ENCODE results near the gene GPR132.
"Not testable (repeated sequence)": the region's sequence is repeated elsewhere in the genome, so short reads cannot be mapped to it uniquely, and the experiment has no call there.

Gene GPR132

DNA sequence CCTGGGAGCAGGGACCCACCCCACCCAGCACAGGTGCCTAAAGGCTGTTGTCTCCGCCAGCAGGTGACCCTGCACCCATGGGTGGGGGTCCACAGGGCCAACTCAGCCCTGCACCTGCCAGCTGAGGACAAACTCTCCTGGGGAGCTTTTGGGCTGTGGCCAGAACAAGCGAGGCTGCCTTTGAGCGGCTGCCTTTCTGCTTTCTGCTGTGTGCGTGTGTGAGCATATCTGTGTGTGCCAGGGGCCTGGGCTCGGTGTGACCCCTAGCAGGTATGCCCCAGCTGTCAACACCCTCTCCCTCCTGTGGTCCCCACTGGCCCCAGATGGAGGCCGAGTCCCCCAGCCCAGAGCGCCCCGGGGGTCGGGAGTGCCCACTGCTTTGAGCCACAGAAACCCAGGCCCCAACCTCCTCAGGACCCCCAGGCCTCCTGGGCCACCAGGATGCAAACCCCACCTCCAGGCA lies 25.9 kb upstream of the GPR132 start:
- DNase-seq (ENCODE audit: low read depth in 2 of 2) = no peak

DNA sequence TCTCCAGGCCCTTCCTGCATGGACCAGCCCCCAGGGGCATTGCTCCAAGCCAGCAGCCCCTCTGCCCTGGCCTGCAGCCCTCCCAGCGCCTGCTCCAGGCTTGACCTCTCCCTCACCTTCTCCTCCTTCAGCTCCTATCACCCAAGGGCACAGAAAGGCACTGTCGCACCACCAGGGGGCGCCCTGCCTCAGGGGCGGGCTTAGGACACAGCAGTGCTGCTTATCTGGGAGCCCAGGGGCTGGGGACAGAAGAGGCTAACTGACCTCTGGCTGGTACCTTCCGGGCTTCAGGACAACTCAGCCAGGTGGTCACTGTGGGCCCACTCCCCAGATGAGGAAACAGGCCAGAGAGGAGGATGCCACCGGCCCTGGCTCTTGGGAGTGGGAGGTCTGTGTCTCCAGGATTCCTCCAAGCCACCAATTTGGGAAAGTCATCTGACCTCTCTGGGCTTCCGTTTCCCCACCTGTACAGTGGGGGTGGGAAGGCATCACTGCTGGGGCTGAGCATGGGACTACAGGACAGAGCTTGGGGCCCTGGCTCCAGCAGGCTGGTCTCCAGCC lies 25.3 kb upstream of the GPR132 start:
- peak; percentile 76 to 88 for DNase-seq (ENCODE audit: low read depth in 2 of 2)

DNA sequence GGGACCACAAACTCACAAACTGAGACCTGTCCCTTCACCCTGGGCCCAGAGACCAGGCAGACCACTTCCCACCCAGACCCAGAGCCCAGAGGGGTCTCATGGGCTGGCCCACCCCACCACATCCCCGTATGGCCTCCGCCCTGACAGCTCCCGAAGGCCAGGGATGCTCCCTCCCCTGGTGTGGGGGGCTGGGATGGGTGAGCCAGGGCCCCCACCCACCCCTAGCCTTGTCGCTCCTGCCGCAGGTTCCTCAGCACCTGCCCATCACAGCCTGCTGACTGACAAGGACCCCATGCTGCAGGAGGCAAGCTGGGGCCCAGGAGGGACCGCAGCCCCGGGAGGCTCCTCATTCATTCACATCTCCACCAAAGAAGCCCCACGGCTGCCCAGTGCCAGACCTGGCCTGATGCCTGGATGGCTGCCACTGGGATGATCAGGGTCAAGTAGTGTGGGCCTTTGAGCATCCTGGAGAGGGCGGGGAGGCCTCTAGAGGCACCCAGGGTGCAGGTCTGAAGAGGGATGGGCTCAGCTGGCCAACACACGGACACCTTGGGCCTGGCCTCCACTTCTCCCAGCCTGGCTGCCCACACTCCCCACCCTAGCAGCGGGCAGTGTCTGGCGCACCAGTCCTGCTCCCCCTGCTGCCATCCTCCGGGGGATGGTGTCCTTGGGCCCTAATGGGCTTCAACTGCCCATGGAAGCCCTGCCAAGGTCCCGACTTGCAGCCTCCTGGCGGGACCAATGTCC lies 24.7 kb upstream of the GPR132 start:
- DNase-seq (ENCODE audit: low read depth in 2 of 2) = no peak

DNA sequence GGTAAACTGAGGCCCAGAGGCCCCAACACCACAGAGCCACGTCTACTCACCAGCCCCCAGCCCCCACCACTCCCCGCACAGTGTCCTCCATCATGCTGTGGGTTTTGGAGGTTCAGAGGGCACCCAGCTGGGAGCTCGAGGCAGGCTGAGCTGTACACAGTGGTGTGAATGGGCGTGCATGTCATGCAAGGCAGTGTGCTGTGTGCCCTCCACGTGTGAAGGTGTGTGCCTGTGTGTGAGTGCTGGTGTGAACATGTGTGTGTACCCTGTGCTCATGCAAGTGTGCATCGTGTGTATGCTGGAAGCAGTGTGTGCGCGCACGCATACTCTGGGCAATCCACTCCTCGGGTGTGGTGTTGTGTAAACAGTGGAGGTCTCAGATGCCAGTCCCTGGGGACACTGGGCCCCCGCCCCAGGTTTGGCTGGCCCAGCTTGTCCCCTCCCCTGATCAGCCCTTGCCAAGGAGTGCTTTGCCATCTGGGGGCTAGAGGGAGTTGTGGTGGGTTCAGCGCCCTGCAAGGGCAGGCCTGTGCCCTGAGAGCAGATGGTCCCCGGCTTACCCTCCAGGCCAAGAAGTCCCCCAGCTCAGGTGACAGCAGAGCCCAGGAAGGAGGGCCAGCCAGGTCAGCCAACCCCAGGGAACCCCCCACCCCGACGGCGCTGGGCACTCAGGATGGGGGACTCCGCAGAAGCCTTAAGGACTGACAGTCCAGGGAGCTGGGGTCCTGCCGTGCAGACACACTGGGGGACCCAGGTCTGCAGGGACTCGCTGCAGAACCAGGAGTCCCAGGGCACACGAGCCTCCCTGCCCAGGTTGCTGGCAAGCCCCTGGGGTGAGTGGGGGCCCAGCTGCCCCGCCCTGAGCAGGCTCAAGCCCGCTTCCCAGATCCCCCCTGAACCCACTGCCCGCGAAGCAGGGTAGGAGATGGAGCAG lies 23.8 kb upstream of the GPR132 start:
- no peak for DNase-seq (ENCODE audit: low read depth in 2 of 2)

DNA sequence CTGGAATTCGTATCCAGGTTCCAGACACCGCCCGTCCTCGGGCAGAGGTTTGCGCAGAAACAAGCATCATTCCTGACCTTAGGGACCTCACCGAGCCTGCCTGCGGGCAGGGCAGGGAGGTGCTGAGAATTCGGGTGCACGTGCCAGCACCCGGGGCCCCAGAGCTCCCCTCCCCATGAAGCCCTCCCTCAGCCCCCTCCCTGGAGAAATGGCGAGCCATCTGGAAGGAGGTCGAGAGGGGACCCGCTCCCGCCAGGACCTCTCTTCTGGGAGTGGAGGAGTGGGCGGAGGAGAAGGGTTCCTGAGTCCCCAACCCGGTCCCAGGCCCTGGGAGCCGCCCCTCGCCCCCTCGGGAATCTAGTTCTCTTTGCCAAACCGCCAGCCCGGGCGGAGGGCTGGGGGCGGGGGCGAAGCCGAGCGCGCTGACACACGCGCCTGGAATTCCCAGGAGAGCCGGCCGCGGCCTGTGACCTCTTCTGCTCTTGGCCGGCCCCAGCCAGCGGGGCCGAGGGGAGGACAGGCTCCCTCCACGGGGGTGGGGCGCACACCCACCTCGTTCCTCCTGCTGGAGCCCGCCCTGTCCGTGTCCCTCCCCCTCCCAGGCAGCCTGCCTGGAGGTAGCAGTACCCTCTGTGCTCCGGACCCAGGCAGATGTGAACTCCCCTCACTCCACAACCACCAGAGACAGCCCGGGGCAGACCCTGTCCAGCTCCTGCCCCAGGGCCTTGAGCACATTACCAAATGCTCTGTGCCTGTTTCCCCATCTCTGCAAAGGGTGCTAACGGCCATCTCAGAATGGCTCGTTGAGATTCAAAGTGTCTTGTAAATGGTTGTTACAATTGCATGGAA lies 23.0 kb upstream of the GPR132 start:
- no peak for DNase-seq (ENCODE audit: low read depth in 2 of 2)

DNA sequence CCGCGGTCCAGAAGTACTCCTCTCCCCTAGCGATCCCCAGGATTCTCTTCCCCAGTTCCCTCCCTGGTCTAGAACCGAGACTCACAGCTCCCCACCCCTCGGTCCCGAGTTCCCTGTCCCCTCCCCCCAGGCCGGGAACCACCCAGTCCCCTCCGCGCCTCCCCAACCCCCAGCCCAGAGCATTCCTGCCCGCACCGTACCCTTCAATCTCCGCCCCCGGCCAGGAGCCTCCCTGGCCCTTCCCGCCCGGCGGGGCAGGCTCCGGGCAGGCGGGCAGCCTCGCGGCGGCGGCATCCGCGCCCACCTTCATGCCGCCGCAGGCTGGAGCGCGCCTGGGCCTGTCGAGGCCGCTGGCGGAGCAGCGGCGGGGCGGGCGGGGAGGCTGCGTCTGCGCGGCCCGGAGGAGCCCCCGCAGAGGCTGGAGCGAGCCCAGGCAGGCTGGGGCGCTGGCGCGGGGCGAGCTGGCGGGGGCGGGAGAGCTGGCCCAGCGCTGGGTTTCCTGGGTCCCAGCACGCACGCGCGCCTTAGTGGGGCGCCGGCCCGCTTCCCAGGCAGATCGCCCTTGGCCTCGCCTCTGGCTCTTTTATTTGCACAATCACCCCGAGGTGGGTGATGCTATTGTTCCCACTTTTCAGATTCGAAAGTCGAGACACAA lies 22.2 kb upstream of the GPR132 start:
- no peak for DNase-seq (ENCODE audit: low read depth in 2 of 2)

DNA sequence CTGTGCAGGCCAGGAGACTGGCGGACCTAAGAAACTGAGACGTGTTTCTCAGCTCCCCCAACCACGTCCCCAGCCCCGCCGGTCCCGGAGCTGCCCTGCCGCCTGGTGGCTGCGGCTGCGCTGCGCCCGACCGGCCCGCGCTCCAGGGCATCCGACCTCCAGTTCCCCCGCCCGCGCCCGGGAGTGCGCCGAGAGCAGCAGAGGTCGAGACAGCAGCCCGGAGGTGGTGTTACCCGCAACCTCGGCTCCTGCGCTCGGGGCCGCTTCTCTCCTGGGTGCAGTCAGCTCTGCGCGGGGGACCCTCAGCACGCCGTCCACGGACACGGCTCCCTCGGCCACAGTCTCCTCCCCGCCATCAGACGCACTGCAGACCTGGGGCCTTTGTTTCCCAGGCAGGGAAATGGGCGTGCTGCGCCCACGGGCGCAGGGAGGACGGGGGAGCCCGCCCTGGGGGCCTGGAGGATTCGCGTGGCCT lies 21.6 kb upstream of the GPR132 start:
- peak; percentile 58 to 72 for DNase-seq (ENCODE audit: low read depth in 2 of 2)

DNA sequence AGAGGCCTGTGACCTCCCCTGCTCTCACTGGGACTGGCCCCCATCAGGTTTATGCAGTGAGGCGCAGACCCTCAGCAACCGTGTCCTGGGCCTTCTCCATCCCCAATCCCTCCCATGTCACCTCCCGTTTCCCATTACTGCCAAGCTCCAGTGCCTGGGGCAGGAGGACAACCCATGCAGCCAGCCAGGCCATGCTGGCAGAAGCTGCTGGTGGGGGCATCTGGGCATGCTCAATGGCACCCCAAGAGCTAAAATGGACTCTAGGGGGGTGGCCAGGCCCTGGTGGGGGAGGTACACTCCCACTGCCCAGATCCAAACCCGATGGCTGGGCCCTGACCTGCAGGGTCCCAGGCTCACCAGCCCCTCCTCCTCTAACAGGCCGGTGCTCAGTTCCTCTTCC lies 20.5 kb upstream of the GPR132 start:
- no peak for DNase-seq (ENCODE audit: low read depth in 2 of 2)

DNA sequence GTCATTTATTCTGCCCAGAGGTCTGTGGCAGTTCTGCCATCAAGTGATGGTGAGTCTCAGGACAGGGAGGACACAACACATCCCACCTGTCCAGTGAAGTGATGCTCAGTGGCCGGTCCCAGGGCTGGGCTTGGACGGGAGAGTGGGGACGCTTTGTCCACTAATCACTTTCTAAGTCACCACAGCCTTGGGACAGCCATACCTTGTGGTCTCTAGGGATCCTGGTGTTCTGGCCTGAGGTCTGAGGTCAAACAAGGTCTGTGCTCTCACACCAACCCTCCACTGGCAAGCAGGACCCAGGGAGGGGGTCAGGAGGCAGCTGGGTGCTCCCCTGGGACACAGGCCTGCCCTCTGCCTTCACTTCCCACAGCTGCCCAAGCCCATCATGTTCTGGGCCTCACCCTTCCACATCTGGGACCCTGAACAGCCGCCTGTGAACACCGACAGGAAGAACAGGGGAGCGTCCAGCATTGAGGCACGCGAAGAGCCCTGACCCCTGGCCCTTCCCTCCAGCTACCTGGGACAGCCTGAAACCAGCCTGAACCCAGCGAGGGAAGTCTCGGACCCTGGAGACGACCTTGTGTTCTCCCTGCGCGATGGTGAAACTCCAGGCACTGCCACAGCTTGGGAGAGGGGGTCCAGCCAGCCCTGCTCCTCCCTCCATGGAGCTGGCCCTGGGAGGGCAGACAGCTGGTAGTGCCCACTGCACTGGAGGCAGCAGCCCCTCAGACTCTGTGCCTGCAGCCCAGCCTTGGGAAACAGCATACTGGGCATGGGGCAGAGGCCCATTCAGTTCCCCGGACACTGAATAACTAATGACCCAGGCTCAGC lies 19.7 kb upstream of the GPR132 start:
- DNase-seq (ENCODE audit: low read depth in 2 of 2) = no peak

DNA sequence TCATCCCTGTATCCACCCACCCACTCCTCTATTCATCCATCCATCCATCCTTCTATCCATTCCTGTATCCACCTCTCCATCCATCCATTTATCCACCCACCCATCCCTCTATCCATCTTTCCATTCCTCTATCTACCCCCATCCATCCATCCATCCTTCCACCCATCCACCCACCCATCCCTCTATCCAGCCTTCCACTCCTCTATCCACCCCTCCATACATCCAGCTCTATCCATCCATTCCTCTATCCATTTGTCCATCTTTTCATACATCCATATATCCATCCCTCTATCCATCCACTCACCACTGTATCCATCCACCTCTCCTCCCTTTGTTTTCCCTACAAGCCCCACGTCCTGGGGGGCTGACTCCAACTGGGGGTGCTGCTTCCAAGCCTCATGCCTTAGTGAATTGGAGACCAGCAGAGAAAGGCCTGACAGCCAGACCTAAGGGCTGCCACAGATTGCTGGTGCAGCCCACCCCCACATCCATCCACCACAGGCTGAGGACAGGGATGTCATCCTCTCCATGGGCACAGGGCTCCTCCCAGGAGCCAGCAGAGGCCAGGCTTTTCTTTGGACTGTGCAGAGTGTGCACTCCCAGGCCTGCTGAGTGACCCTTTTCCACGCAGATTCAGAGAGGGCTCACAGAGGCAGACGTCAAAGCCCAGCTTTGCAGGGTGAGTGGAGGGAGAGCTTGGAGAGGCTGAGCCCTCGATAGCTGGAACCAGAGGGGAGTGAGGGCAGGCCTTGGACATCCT lies 18.9 kb upstream of the GPR132 start:
- DNase-seq (ENCODE audit: low read depth in 2 of 2) = no peak

DNA sequence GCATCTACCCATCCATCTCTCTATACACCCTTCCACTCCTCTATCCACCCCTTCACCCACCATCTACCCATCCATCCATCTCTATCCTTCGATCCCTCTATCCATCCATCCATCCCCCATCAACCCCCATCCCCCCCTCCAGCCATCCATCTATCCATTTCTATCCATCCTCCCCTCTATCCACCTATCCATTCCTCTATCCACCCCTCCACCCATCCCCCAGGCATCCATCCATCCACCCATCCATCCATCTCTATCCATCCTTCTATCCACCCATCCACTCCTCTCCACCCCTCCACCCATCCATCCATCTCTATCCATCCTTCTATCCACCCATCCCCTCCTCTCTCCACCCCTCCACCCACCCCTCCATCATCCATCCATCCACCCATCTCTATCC lies 17.5 kb upstream of the GPR132 start:
- no peak for DNase-seq (ENCODE audit: low read depth in 2 of 2)

DNA sequence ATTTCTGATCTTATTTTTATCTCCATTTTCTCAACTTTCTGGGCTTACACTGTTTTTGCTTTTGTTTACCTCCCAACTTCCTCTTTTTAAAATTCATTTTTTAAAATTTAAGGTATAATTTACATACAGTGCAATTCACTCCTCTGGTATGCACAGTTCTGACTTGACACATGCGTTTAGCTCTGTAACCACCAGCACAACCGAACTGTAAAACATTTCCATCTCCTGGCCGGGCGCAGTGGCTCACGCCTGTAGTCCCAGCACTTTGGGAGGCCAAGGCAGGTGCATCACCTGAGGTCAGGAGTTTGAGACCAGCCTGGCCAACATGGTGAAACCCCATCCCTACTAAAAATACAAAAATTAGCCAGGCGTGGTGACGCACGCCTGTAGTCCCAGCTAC lies 16.2 kb upstream of the GPR132 start:
- not testable (repeated sequence) for DNase-seq (ENCODE audit: low read depth in 2 of 2)

DNA sequence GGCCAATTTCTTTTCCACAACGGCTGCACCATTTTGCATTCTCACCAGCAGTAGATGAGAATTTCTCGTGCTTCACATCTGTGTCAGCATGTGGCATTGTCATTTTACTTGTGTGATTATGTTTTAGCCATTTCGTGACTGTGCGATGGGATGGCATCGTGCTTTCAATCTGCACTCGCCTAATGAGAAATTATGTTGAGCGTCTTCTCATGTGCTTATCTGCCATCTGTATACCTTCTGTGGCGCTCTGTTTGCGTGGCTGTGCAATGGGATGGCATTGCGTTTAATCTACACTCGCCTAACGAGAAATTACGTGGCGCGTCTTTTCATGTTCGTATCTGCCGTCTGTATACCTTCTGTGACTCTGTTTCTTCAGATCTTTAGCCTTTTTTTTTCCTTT lies 14.9 kb upstream of the GPR132 start:
- DNase-seq (ENCODE audit: low read depth in 2 of 2) = no peak

DNA sequence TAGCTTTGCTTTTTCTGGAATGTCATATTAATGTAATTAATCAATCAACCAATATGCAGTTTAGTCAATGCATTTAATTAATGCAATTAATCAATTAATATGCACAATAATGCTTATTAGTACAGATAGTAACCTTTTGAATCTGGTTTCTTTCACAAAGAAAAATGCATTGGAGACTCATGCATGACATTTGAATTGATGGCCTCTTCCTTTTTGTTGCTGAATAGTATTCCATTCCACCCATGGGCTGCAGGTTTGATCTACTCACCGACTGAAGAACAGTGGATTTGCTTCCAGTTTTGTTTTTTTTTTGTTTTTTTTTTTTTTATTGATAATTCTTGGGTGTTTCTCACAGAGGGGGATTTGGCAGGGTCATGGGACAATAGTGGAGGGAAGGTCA lies 13.1 kb upstream of the GPR132 start:
- DNase-seq (ENCODE audit: low read depth in 2 of 2) = no peak

DNA sequence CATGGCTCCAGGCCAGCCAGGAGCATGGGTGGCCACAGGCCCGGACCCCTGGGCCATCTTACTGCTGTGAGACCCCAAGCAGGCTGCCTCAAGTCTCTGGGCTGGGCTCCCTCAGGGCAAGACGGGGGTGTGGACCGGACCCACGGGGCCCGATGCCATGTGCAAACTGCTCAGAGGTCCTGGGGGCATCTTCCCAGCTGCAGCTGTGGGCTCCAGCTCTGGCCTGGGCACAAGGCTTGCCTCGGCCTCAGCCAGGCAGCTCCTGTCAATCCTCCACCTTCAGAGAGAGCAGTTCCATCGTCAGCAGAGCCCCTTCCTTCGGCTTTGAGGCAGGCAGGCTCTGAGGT lies 12.4 kb upstream of the GPR132 start:
- no peak for DNase-seq (ENCODE audit: low read depth in 2 of 2)

DNA sequence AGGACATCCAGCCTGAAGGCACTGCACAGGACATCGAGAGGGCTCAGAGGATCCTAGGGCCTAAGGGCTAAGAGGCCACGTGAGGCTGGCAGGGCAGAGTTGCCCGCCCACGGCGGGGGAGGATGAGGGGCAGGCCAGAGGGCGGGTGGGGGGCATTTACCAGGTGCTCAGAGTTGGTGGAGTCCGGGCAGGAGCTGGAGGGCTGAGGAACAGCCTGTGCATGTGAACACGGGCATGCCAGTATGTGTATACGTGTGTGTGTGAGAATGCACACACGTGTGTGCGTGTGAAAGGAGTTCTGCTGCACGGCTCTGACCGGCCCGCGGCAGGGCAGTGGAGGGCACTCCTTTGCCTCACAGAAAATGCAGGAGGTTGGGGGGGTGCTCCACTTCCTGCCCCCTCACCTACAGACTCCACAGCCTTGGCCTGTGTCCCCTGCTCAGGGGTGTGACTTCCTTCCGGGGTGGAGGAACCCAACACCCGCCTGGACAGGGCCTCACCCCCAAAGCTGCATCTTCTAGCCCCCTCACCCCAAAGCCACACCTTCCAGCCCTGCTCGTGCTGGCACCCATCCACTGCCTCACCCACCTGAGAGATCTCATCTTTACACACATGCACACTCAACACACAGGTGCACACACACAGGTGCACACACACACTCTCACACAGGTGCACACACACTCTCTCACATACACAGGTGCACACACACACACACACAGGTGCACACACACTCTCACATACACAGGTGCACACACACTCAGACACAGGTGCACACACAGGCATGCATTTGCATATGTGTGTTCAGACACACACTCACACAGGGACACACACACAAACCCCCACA lies 11.8 kb upstream of the GPR132 start:
- no peak for DNase-seq (ENCODE audit: low read depth in 2 of 2)

DNA sequence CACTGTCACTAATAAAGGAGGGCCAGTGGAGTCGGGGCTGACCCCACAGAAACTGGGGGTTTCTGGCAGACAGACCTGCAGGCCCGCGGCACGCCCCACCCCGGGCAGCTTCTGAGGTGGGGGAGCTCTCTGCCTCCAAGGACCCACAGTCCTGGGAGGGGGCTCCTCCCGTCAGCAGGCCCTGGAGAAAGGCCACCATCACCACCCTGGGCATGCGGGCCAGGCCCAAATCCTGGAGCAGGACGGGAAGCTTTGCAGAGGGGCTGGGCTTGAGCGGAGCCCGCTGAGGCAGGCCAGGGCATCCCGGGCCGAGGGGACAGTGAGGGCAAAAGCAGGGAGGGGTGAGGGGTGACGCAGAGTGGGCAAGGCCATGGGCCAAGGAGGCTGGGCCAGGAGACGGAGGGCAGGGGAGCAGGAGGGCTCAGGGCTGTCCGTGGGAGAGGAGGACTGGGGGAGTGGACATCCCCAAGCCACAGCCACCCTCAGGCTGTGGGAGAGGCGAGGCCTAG lies 11.1 kb upstream of the GPR132 start:
- DNase-seq (ENCODE audit: low read depth in 2 of 2) = no peak

All from stimulated activated CD4-positive, alpha-beta T cell treated with anti-CD3 and anti-CD28 coated beads, Interleukin-1b, Interleukin-23, amount 100 ng/mL, for 1 hour (primary cell).